Astrocyte of the hippocampus (primary cell): ENCODE measurements around the gene COL24A1.

Experiments used
- DNase-seq: peaks from one replicate; pipeline ENCODE4 v3.0.0; 2011; ENCODE audit warnings: low read depth, low spot score

Gene COL24A1

GRCh38 chr1:86156566-86157455 is at the start of gene COL24A1:
Gene COL24A1, minus strand, starts transcription at chr1:86156772. Its CDS starts 376 bp downstream, at chr1:86156396.
- DNase-seq, result peak; percentile 78

DNA sequence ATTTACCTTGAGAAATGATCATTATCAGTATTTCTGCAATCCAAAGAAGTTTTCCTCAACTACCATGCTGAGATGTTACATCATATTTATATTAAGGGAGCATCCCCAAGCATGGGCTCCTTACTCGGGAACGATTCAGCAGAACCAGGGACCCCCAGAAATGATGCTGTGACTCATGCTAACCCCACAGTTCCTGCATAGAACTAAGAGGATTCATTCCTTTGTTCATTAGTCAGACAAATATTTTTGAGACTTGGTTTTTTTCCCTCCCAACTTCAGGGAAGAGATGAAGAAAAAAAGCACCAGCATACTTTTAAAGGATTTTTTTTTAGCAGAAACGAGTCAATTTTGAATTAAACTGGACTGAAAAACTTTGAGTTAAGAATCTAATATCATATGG is 49.2 kb upstream of the COL24A1 start:
- peak; percentile 42 for DNase-seq

GRCh38 chr1:86202552-86203340 is 46.2 kb upstream of the COL24A1 start:
- DNase-seq, result no peak

DNA sequence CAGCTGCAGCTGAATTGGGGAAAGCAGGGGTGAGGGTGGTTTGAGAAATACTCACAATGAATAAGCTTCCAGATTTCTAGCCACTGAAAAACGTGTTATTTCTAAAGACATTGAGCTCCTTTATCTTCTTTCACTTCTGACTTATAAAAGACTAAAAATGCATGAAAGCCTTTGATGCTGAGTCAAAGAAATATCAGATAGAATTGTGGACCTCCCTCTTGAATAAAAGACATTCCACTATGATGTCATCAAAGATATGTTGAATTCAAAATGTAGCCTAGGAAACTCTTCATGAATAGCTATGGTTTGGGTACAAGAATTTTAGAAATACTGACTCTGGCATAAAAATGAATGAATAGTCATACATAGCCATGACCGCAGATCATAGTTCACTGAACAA is 44.7 kb upstream of the COL24A1 start:
- DNase-seq, result peak; percentile 69

GRCh38 chr1:86200901-86201300 is 44.3 kb upstream of the COL24A1 start:
- peak; percentile 65 for DNase-seq

DNA sequence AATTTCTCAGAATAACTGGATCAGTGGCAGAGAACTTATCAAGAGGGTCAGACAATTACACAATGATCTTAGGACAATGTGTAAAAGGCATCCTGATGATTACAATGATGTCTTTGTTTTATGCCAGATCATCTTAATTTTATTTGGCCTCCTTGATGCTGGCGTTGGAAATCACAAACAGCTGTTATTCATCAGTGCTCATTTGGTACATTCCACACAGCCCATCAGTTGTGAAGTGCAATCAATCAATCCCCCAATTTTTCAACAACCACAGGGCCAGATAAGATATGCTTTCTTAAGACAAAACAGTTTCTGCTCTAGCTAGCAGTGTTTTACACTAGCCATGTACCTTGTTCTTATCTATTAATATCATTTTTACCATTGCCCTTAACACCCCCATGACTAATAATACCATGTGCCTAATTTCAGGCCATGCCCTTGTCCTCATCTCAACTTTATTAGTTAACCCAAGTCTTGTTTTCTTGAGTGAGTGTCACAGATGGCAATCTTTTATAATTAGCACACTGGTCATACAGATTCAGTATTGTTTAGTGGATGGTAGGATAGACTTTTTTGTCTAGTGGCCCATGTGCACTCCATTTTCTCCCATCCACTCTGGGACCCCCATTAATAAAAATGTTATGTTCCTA is 40.8 kb upstream of the COL24A1 start:
- DNase-seq, result no peak

DNA sequence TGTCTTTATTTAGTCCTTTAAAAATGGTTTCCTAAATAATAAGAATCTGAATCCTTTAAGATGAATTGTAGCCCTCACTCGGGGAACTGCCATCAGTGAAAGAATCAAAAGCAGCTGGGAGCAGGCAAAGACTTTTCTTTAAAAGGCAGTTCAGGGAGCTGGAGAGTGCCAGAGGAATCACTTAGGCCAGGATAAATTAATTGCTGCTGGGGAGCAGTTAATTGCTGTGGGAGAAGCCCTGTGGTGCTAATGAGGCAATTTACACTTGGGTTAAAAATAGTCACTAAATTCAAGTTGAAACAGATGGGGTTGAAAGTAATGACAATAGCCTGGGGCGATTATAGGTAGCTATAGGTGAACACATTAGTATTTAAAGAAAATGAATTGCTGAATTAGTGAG is 38.7 kb upstream of the COL24A1 start:
- DNase-seq, result no peak

- DNase-seq, result peak; percentile 75
Observed at GRCh38 chr1:86194491-86195034, 38.0 kb upstream of the COL24A1 start.

DNA sequence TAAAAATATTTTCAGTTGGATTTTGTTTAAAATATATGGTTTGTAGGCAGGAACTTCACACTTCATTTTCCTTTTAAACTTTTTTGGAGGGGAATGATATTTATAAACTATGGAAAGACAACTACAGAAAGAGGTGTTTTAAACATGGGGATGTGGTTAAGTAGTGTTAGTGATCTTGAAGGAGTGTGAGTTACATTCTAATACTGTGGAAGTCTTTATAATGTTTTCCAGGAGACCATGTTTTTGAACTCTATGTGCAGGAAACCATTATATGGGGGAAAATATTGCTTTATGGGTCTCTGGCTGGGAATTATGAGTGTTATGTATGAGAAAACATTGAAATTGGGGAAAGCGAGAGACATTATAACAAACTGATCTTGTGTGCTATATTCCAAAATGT is 35.8 kb upstream of the COL24A1 start:
- no peak for DNase-seq

- DNase-seq, result no peak
Observed at GRCh38 chr1:86191958-86192357, 35.4 kb upstream of the COL24A1 start.

GRCh38 chr1:86190873-86191272 is 34.3 kb upstream of the COL24A1 start:
- no peak for DNase-seq

- DNase-seq, result no peak
Observed at GRCh38 chr1:86184426-86184825, 27.9 kb upstream of the COL24A1 start.

- DNase-seq, result no peak
Observed at GRCh38 chr1:86183810-86184209, 27.2 kb upstream of the COL24A1 start.

GRCh38 chr1:86176226-86176625 is 19.7 kb upstream of the COL24A1 start:
- no peak for DNase-seq

DNA sequence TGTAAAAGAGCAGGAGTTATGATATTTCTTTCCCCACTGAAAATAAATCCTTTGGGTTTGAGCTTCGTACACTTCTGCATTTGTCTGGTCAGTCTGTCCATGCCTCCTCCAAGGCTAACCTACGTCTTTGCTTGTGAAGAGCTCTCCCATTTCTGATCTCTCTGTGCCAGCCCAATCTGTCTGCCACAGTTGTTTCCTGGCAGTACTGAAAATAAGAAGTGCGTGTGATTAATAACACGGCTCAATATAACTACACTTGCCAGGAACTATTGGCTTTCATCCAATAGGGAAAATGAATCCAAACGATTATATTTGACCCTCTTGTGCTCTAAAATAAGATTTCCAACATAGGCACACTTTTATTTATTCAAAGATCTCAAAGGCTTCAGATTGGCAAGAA is 19.2 kb upstream of the COL24A1 start:
- DNase-seq, result no peak

DNA sequence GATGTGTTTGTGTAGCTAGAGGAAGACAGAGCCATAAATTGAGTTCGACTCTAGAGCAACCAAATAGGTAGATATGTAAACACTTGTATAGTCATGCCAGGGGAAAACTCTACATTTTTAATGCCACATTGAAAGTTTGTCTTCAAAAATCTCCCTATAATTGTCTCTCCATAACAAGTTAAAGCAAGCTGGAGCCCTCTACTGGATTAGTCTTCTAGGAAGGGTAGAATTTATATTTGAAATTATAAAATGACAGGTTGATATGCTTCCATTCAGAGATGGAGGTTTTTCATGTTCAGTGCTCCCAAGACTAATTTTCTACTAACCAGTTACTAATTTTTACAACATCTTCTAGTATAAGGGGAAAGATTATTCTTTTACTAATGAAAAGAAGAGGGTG is 13.1 kb upstream of the COL24A1 start:
- DNase-seq, result no peak

- DNase-seq, result no peak
Observed at GRCh38 chr1:86159800-86160199, 3.2 kb upstream of the COL24A1 start.

DNA sequence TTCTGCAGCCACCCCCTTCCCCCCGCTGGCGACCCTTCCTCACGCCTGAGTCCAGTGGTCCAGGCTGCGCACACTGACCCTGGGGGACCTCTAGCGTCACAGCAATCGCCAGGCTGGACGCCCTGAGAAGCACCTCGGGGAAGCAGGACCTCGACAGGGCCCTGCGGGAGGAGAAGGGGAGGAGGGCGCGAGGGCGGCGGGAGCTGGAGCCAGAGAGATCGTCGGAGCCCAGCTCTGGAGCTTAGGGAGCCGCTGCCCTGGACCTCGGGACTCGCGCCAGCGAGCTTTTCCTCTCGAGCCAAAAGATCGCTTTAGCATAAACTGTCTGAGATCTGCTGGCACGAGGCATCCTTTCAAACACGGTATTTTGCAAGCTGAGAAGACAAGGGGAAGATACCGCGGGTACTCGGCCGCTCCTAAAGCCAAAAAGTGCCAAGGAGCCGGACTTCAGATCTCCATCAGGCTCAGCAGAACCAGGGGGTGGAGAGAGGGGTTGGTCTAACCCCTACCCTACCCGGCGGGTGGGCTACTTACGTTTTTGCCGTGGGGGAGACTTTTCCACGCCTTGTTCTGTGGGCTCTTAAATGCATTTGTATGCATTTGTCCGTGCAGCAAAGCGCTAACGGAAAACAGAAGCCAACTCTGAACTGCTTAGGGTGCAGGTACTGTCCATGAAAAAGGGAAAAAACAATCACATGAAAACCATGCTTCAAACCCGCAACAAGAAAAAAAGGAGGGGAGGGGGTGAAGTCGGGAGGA is 586 bp downstream of the COL24A1 start:
- peak; percentile 67 for DNase-seq

GRCh38 chr1:86155051-86155806 is 1.3 kb downstream of the COL24A1 start:
- DNase-seq, result peak; percentile 49

DNA sequence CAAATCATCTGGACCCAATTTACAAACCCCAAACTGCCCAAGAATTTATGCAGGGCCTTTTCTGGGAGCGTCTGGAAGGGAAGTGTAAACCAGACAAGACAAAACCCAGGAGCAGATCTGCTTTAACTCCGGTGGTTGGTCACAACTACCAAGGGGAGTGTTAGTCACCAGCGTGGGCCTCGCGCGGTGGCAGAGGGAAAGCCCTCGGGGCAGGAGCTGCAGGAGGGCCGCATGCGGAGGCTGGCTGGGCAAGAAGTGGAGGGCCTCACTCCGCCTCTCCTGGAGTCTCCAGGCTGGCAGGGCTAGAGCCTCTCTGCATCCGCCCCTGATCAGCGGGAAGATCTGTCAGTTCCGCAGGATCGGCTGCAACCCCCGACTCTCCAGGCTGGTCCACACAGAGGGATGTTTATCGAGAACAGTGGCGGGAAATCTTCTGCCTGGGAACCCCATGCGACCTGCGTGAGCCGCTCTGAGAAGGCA is 2.0 kb downstream of the COL24A1 start:
- DNase-seq, result peak; percentile 32
